NCI-H2081 (cell line): Measurements from ENCODE around the gene HOXC13.

Source experiments
- DNase-seq, 2 experiments: peaks; one replicate each; lab custom pipeline; 2025; lab: John Stamatoyannopoulos, UW

HOXC13 gene

DNA sequence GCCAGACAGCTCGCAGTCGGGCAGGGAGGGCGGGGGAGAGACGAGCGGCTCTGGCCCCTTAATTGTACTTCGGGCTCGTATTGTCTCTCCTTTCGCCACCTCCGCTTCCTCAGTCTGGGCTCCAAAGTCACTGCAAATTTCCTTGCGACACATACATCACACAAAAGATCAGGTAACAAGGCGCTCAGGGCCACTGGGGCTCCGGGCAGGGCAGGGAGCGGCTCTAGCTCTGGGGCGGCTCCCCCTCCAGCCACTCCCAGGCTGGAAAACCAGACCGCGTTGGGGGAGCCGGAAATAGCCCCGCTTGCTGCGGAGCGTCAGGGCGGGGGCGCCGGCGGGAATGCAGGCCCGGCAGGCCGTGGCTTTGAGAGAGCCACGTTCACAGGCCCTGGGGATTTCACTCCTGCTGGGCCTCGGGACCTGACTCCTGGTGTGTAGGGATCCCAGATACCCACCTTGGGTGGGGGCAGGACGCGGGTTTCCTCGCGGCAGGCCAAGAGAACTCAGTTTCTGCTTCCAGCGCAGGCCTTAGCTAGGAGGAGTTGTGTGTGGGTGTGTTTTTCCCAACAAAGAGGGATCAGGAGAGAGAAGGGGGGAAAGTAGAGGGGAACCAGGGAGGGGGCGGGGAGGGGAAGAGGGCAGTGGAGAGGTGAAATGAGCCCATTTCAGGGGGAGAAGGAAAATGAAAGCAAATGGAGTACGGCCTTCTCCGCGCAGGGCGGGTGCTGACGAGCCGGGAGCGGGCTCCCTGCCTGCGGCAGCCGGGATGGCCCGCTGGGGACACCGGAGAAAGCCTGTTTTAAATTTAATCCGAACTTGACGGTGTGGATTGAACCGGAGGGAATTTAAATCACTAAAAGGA is 57.0 kb downstream of the HOXC13 start:
- DNase-seq: no peak
